ENCODE results near the gene ADGB. TPM values are rescaled to one million over a fixed set of nuclear protein-coding genes. Genes with fewer than 3 reads are reported as not detected.

Gene ADGB
- total RNA-seq, 1 experiment from 2014 or later = not detected

- Histone ChIP-seq H2AFZ (ENCODE audit: low read depth, low read length, poor library complexity, severe bottlenecking) (no peak overlapping the region), H3K4me2 (ENCODE audit: low read length) (no peak overlapping the region), H3K4me3 (replicated peaks in 1 of 2; ENCODE audit: low read depth in 1 of 2, low read length in 2 of 2) (no peak overlapping the region), H3K4me1 (ENCODE audit: control insufficient read depth in 1 of 2, insufficient read depth in 2 of 2, low read length in 2 of 2) (no peaks in the 10 kb centered on the region), H4K20me1 (ENCODE audit: insufficient read depth) (no peaks in the 10 kb centered on the region), H3K9me2 (ENCODE audit: insufficient read depth) (no peaks in the 10 kb centered on the region), H3K36me3 (ENCODE audit: control insufficient read depth in 1 of 2, insufficient read depth in 2 of 2, low read length in 2 of 2) (no peaks in the 10 kb centered on the region), H3K9me3 (ENCODE audit: control insufficient read depth in 1 of 2, insufficient read depth in 1 of 2, low read depth in 1 of 2, low read length in 2 of 2) (no peaks in the 10 kb centered on the region), H3K27ac (ENCODE audit: low read depth, low read length) (no peak overlapping the region), H3K27me3 (ENCODE audit: insufficient read depth, low read length) (peaks cover 4% of the 10 kb centered on the region; the same call in 1 of the 2 replicates), H3K9ac (ENCODE audit: low read length) (no peak overlapping the region), H3K79me2 (ENCODE audit: insufficient read depth, low read length) (no peaks in the 10 kb centered on the region)
- DNase-seq (ENCODE audit: low read depth, low spot score) = no peak
- RAD21 ChIA-PET (ENCODE audit: low non-redundant PET in 1 of 2, low total read pairs in 2 of 2, uncharacterized antibody in 2 of 2, unreplicated experiment in 2 of 2) = no interaction called here
- no TSS peak for BruUV-seq (replicated peaks)
- CTCF ChIA-PET = no interaction called here
- ATAC-seq = no peak
- no peak for TF ChIP-seq POLR2A (IDR thresholded peaks at IDR 0.05; ENCODE audit: borderline replicate concordance, extremely low read depth, insufficient read depth, insufficient read length)
- no peak for TF ChIP-seq FOSL1 (IDR thresholded peaks at IDR 0.05; ENCODE audit: low read depth)
- TF ChIP-seq SRF (IDR thresholded peaks at IDR 0.05; ENCODE audit: low read depth) = no peak
- no peak for TF ChIP-seq MAX (IDR thresholded peaks at IDR 0.05)
- TF ChIP-seq, protein P1, sequence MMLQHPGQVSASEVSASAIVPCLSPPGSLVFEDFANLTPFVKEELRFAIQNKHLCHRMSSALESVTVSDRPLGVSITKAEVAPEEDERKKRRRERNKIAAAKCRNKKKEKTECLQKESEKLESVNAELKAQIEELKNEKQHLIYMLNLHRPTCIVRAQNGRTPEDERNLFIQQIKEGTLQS (IDR thresholded peaks at IDR 0.05) = no peak
- TF ChIP-seq CBX3 (IDR thresholded peaks at IDR 0.05; ENCODE audit: low read depth) = no peak
- TF ChIP-seq, protein P2, sequence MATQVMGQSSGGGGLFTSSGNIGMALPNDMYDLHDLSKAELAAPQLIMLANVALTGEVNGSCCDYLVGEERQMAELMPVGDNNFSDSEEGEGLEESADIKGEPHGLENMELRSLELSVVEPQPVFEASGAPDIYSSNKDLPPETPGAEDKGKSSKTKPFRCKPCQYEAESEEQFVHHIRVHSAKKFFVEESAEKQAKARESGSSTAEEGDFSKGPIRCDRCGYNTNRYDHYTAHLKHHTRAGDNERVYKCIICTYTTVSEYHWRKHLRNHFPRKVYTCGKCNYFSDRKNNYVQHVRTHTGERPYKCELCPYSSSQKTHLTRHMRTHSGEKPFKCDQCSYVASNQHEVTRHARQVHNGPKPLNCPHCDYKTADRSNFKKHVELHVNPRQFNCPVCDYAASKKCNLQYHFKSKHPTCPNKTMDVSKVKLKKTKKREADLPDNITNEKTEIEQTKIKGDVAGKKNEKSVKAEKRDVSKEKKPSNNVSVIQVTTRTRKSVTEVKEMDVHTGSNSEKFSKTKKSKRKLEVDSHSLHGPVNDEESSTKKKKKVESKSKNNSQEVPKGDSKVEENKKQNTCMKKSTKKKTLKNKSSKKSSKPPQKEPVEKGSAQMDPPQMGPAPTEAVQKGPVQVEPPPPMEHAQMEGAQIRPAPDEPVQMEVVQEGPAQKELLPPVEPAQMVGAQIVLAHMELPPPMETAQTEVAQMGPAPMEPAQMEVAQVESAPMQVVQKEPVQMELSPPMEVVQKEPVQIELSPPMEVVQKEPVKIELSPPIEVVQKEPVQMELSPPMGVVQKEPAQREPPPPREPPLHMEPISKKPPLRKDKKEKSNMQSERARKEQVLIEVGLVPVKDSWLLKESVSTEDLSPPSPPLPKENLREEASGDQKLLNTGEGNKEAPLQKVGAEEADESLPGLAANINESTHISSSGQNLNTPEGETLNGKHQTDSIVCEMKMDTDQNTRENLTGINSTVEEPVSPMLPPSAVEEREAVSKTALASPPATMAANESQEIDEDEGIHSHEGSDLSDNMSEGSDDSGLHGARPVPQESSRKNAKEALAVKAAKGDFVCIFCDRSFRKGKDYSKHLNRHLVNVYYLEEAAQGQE (IDR thresholded peaks at IDR 0.05; ENCODE audit: low read depth) = no peak
- no peak for TF ChIP-seq SP1 (IDR thresholded peaks at IDR 0.05; ENCODE audit: low read depth)
- no peak for TF ChIP-seq RAD21 (IDR thresholded peaks at IDR 0.05; ENCODE audit: low read depth)
- no peak for TF ChIP-seq EZH2 (IDR thresholded peaks at IDR 0.05)
- TF ChIP-seq EGR1 (IDR thresholded peaks at IDR 0.05; ENCODE audit: low read depth) = no peak
- no peak for TF ChIP-seq ZFX (IDR thresholded peaks at IDR 0.05)
- TF ChIP-seq ZBTB33 (IDR thresholded peaks at IDR 0.05; ENCODE audit: extremely low read depth, insufficient replicate concordance, low read length) = no peak
- no peak for TF ChIP-seq TCF7L2 (IDR thresholded peaks at IDR 0.05; ENCODE audit: borderline replicate concordance, extremely low read depth, insufficient read depth, insufficient read length)
- no peak for TF ChIP-seq JUND (IDR thresholded peaks at IDR 0.05)
- no peak for TF ChIP-seq SIN3A (IDR thresholded peaks at IDR 0.05; ENCODE audit: low read depth)
- TF ChIP-seq POLR2AphosphoS5 (IDR thresholded peaks at IDR 0.05; ENCODE audit: low read depth, low read length) = no peak
- TF ChIP-seq YY1 (IDR thresholded peaks at IDR 0.05; ENCODE audit: extremely low read depth, insufficient replicate concordance, low read depth, low read length) = no peak
- POLR2A ChIA-PET = no interaction called here
- intact Hi-C loops (cut with micrococcal nuclease) = no loop called here
Measured at GRCh38 chr6:146664871-146665360, 66.1 kb downstream of the ADGB start.

Data from HCT116 (cell line).